PC-3 (cell line): ENCODE results near the gene RNF41. TPM values are rescaled to one million over a fixed set of nuclear protein-coding genes. Genes with fewer than 3 reads are reported as not detected.

Experiments used
- ATAC-seq: fragments of 200-7000 bp; cut with Tn5 transposase; 2 replicates; pipeline ENCODE4 v1.9.1; 2020; ENCODE audit warnings: mild to moderate bottlenecking, moderate library complexity
- BruUV-seq: library from RNA; stranded (reverse); fragments of 400-500 nt; replicated peaks from 2 replicates; lab custom pipeline; 2021; lab: Mats Ljungman, UMichigan
- CTCF ChIA-PET: fragments of 300-600 bp; sonication (Branson Sonifier 250); formaldehyde crosslinking; loops from one replicate; lab custom pipeline; 2022; ENCODE audit warnings: antibody characterized with exemption; lab: Charles Lee
- POLR2A ChIA-PET: fragments of 300-600 bp; sonication (Branson Sonifier 250); formaldehyde crosslinking; loops from one replicate; lab custom pipeline; 2022; ENCODE audit warnings: antibody characterized with exemption; ENCODE audit not compliant: unreplicated experiment; lab: Charles Lee
- DNase-seq: peaks from one replicate; pipeline ENCODE4 v3.0.0-alpha.2; 2015
- H2AFZ ChIP-seq: fragments of 300-600 bp; sonication (generic); 2 replicates; pipeline ENCODE4 v1.6.0; 2016; ENCODE audit warnings: antibody characterized with exemption, low read length
- H3F3A ChIP-seq: fragments of 300-600 bp; sonication (generic); one replicate; pipeline ENCODE4 v1.6.0; 2017; ENCODE audit warnings: antibody characterized with exemption, low read length, control low read depth, mild to moderate bottlenecking; ENCODE audit not compliant: unreplicated experiment
- H3K27ac ChIP-seq: fragments of 300-600 bp; sonication (generic); 2 replicates; pipeline ENCODE4 v1.5.1; 2016; ENCODE audit warnings: mild to moderate bottlenecking, low read length
- H3K27me3 ChIP-seq: fragments of 300-600 bp; sonication (generic); 2 replicates; pipeline ENCODE4 v1.6.1; 2016; ENCODE audit warnings: low read length, mixed read lengths
- H3K36me3 ChIP-seq: fragments of 300-600 bp; sonication (generic); 2 replicates; pipeline ENCODE4 v1.6.1; 2016; ENCODE audit warnings: low read depth, mixed run types, low read length, mixed read lengths
- H3K4me1 ChIP-seq: fragments of 300-600 bp; sonication (generic); 2 replicates; pipeline ENCODE4 v1.5.1; 2016; ENCODE audit warnings: low read length; ENCODE audit not compliant: insufficient read depth
- H3K4me2 ChIP-seq: fragments of 300-600 bp; sonication (generic); 2 replicates; pipeline ENCODE4 v1.6.0; 2016; ENCODE audit warnings: low read length
- H3K4me3 ChIP-seq: fragments of 300-600 bp; sonication (generic); 2 replicates; pipeline ENCODE4 v1.5.1; 2016; ENCODE audit warnings: mild to moderate bottlenecking, low read length, mixed read lengths
- H3K79me2 ChIP-seq: fragments of 300-600 bp; sonication (generic); 2 replicates; pipeline ENCODE4 v1.6.1; 2017; ENCODE audit warnings: low read length, mixed read lengths
- H3K9ac ChIP-seq: fragments of 300-600 bp; sonication (generic); 2 replicates; pipeline ENCODE4 v1.6.0; 2016; ENCODE audit warnings: mild to moderate bottlenecking, low read length
- H3K9me2 ChIP-seq: fragments of 300-600 bp; sonication (generic); replicated peaks from 2 replicates; pipeline ENCODE4 v1.6.1; 2016; ENCODE audit warnings: mixed run types, low read length, mixed read lengths
- H3K9me3 ChIP-seq: fragments of 300-600 bp; sonication (generic); 2 replicates; pipeline ENCODE4 v1.6.1; 2016; ENCODE audit warnings: low read length, mixed read lengths
- H4K20me1 ChIP-seq: fragments of 300-600 bp; sonication (generic); 2 replicates; pipeline ENCODE4 v1.6.1; 2016; ENCODE audit warnings: low read length, mixed read lengths
- CTCF ChIP-seq: fragments of 300-600 bp; sonication (generic); conservative IDR thresholded peaks from 2 replicates; pipeline ENCODE4 v1.5.1; 2017; ENCODE audit warnings: antibody characterized with exemption, low read depth, mild to moderate bottlenecking, low read length
- EZH2 ChIP-seq: fragments of 300-600 bp; sonication (generic); IDR thresholded peaks from one replicate; pipeline ENCODE4 v1.6.1; 2017; ENCODE audit warnings: antibody characterized with exemption, mild to moderate bottlenecking, low read length; ENCODE audit not compliant: unreplicated experiment
- EZH2phosphoT487 ChIP-seq: fragments of 300-600 bp; sonication (generic); IDR thresholded peaks from 2 replicates; pipeline ENCODE4 v1.6.1; 2018; ENCODE audit warnings: mild to moderate bottlenecking, antibody characterized with exemption, low read length, borderline replicate concordance
- intact Hi-C: fragments of 100-400 bp; cut with micrococcal nuclease; formaldehyde crosslinking; loops from 2 replicates; pipeline ENCODE4 v1.9.0; 2023
- total RNA-seq: library from RNA; depleted of rRNA; stranded (reverse); fragments of >200 nt; gene quantifications from 2 replicates; pipeline ENCODE4 v1.2.3, GENCODE V29; 2014

Gene RNF41
- total RNA-seq, 1 experiment from 2014 or later: 52.1 TPM

- CTCF ChIA-PET: interaction anchor here (1.2 to 1.6 kb wide), 2 partner anchors 15 to 33 kb away, joined by 3 to 9 read pairs; partner anchors contain the start of gene SMARCC2
- Histone ChIP-seq H4K20me1 (no peaks in the 10 kb centered on the region), H3K4me3 (peak overlapping the region; percentile 90; the same call in 1 of the 2 replicates), H3F3A (no peaks in the 10 kb centered on the region), H3K27ac (peak overlapping the region; percentile 81; the same call in 1 of the 2 replicates), H3K79me2 (peaks cover 35% of the 10 kb centered on the region), H3K36me3 (no peaks in the 10 kb centered on the region), H3K9me2 (no peaks in the 10 kb centered on the region), H3K27me3 (no peaks in the 10 kb centered on the region), H3K9me3 (no peaks in the 10 kb centered on the region), H2AFZ (no peak overlapping the region), H3K9ac (no peak overlapping the region), H3K4me1 (peaks cover 22% of the 10 kb centered on the region), H3K4me2 (peak overlapping the region; percentile 94)
- POLR2A ChIA-PET: interaction anchor here (0.5 to 1.3 kb wide), 2 partner anchors 94 to 135 kb away, joined by 11 to 17 read pairs; partner anchors contain the start of gene ESYT1
- intact Hi-C loops: loop anchor here (5.0 kb wide), 1 partner anchor 45 kb away; the partner anchor contains the start of gene COQ10A
- no peak for DNase-seq
- ATAC-seq: no peak
- no TSS peak for BruUV-seq
- no peak for TF ChIP-seq CTCF
- no peak for TF ChIP-seq EZH2
- no peak for TF ChIP-seq EZH2phosphoT487
These were observed 791 bp upstream of the RNF41 start for GRCh38 chr12:56222531-56222895.

GRCh38 chr12:56221232-56221756, 428 bp downstream of the RNF41 start:
- POLR2A ChIA-PET: interaction anchor here (0.7 to 1.3 kb wide), 2 partner anchors 93 to 228 kb away, joined by 3 to 17 read pairs; partner anchors contain the start of genes ESYT1 and TIMELESS
- Histone ChIP-seq H3K79me2 (peaks cover 35% of the 10 kb centered on the region), H3K36me3 (no peaks in the 10 kb centered on the region), H3K9ac (peak overlapping the region; percentile 82), H3K4me2 (peak overlapping the region; percentile 94), H3K9me2 (no peaks in the 10 kb centered on the region), H3K9me3 (no peaks in the 10 kb centered on the region), H3K4me1 (peaks cover 22% of the 10 kb centered on the region), H3K4me3 (peak overlapping the region; percentile 90), H3K27me3 (no peaks in the 10 kb centered on the region), H3F3A (no peaks in the 10 kb centered on the region), H4K20me1 (no peaks in the 10 kb centered on the region), H2AFZ (peak overlapping the region; percentile 89), H3K27ac (peak overlapping the region; percentile 81)
- intact Hi-C loops: loop anchor here (5.0 kb wide), 1 partner anchor 46 kb away; the partner anchor contains the start of gene COQ10A
- ATAC-seq (peak; percentile 16), DNase-seq (peak; percentile 52)
- TF ChIP-seq CTCF (no peak), EZH2phosphoT487 (no peak), EZH2 (no peak)
- TSS peak; percentile 85 for BruUV-seq
- CTCF ChIA-PET: interaction anchor here (0.6 to 1.6 kb wide), 7 partner anchors 14 to 492 kb away, joined by 3 to 9 read pairs (median 5); partner anchors contain the start of genes IL23A and SMARCC2
